ENCODE measurements around the gene GIGYF2. TPM values are rescaled to one million over a fixed set of nuclear protein-coding genes. Genes with fewer than 3 reads are reported as not detected.

The GIGYF2 gene
- polyA plus RNA-seq, 1 donor from 2014 or later: 52.6 TPM

DNA sequence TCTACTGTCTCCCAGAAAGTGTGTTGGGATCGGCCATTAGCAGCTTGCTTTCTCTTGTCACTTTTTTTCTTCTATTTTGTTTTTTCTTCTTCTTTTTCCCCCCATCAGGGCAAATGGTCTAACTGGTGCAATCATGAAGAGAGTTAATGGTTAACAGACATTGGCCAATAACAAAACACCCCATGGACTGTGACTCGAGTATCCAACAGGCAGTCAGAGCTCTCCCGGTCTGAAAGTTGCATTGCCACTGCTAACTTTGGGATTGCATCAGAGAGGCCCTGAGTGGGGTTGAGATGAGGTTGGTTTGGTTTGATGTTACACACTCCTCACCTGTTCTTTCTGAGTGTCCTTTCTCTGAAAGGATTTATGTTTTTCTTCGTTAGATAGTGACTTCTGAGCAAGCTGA, 160.0 kb downstream of the GIGYF2 start:
- Histone ChIP-seq H4K20me1 (ENCODE audit: insufficient read depth) (no peaks in the 10 kb centered on the region), H3K4me2 (ENCODE audit: low read length) (no peak overlapping the region), H3F3A (ENCODE audit: insufficient read depth, low read length, poor library complexity, severe bottlenecking) (no peaks in the 10 kb centered on the region), H3K36me3 (ENCODE audit: insufficient read depth, low read length) (peaks cover 11% of the 10 kb centered on the region), H3K9me3 (ENCODE audit: low read length) (no peaks in the 10 kb centered on the region), H3K79me2 (replicated peaks; ENCODE audit: insufficient read depth, low read length) (no peaks in the 10 kb centered on the region), H2AFZ (ENCODE audit: low read depth, low read length) (no peak overlapping the region), H3K9me2 (ENCODE audit: insufficient read depth, low read length) (no peaks in the 10 kb centered on the region), H3K27me3 (ENCODE audit: insufficient read depth, low read depth, low read length) (no peaks in the 10 kb centered on the region), H3K9ac (ENCODE audit: low read length) (no peak overlapping the region), H3K27ac (ENCODE audit: low read length) (no peak overlapping the region), H3K4me3 (ENCODE audit: low read length) (no peak overlapping the region)
- TF ChIP-seq, protein P1, sequence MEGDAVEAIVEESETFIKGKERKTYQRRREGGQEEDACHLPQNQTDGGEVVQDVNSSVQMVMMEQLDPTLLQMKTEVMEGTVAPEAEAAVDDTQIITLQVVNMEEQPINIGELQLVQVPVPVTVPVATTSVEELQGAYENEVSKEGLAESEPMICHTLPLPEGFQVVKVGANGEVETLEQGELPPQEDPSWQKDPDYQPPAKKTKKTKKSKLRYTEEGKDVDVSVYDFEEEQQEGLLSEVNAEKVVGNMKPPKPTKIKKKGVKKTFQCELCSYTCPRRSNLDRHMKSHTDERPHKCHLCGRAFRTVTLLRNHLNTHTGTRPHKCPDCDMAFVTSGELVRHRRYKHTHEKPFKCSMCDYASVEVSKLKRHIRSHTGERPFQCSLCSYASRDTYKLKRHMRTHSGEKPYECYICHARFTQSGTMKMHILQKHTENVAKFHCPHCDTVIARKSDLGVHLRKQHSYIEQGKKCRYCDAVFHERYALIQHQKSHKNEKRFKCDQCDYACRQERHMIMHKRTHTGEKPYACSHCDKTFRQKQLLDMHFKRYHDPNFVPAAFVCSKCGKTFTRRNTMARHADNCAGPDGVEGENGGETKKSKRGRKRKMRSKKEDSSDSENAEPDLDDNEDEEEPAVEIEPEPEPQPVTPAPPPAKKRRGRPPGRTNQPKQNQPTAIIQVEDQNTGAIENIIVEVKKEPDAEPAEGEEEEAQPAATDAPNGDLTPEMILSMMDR (IDR thresholded peaks at IDR 0.05; ENCODE audit: poor library complexity, severe bottlenecking): no peak
- TF ChIP-seq EP300 (conservative IDR thresholded peaks at IDR 0.05; ENCODE audit: poor library complexity, severe bottlenecking) (no peak), TAF1 (IDR thresholded peaks at IDR 0.05; ENCODE audit: low read depth) (no peak), RAD21 (conservative IDR thresholded peaks at IDR 0.05) (no peak), EZH2 (IDR thresholded peaks at IDR 0.05; ENCODE audit: borderline replicate concordance, insufficient read depth, low read length, poor library complexity, severe bottlenecking) (no peak), MXI1 (conservative IDR thresholded peaks at IDR 0.05; ENCODE audit: poor library complexity, severe bottlenecking) (no peak), SMC3 (conservative IDR thresholded peaks at IDR 0.05; ENCODE audit: poor library complexity) (no peak), REST (IDR thresholded peaks at IDR 0.05; ENCODE audit: borderline replicate concordance) (no peak), POLR2AphosphoS5 (IDR thresholded peaks at IDR 0.05) (no peak)

DNA sequence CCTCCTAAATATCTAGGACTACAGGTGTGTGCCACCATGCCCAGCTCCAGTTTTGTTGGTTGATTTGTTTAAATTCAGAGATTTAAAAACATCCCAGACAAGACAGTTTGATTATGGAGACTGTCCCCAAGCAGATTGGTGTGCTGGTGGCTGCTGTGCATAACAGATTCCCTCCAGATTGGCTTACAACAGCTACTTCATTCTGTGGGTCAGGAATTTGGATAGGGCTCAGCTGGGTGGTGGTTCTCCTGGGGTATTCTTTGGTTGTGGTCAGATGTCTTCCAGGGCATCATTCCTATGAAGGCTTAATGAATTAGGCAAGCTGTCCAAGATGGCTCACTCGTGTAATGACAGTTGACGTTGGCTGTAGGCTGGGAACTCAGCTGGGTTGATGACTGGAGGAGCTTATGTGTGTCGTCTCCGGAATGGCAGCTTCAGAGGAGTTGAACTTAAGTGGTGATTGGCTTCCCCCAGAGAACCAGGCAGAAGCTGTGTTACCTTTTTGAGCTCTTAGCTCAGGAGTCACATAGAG, 162.3 kb downstream of the GIGYF2 start:
- H3K4me2 ChIP-seq (ENCODE audit: low read length): no peak overlapping the region
- H2AFZ ChIP-seq (ENCODE audit: low read depth, low read length): no peak overlapping the region
- no peaks in the 10 kb centered on the region for H3K9me3 ChIP-seq (ENCODE audit: low read length)
- no peaks in the 10 kb centered on the region for H4K20me1 ChIP-seq (ENCODE audit: insufficient read depth)
- H3F3A ChIP-seq (ENCODE audit: insufficient read depth, low read length, poor library complexity, severe bottlenecking): no peaks in the 10 kb centered on the region
- TF ChIP-seq TAF1 (IDR thresholded peaks at IDR 0.05; ENCODE audit: low read depth) (no peak), EP300 (conservative IDR thresholded peaks at IDR 0.05; ENCODE audit: poor library complexity, severe bottlenecking) (no peak), EZH2 (IDR thresholded peaks at IDR 0.05; ENCODE audit: borderline replicate concordance, insufficient read depth, low read length, poor library complexity, severe bottlenecking) (no peak), POLR2AphosphoS5 (IDR thresholded peaks at IDR 0.05) (no peak), SMC3 (conservative IDR thresholded peaks at IDR 0.05; ENCODE audit: poor library complexity) (no peak), REST (IDR thresholded peaks at IDR 0.05; ENCODE audit: borderline replicate concordance) (no peak), MXI1 (conservative IDR thresholded peaks at IDR 0.05; ENCODE audit: poor library complexity, severe bottlenecking) (no peak), RAD21 (conservative IDR thresholded peaks at IDR 0.05) (no peak)
- TF ChIP-seq, protein P1 (IDR thresholded peaks at IDR 0.05; ENCODE audit: poor library complexity, severe bottlenecking): no peak
- no peaks in the 10 kb centered on the region for H3K9me2 ChIP-seq (ENCODE audit: insufficient read depth, low read length)
- H3K36me3 ChIP-seq (ENCODE audit: insufficient read depth, low read length): peaks cover 11% of the 10 kb centered on the region
- H3K9ac ChIP-seq (ENCODE audit: low read length): no peak overlapping the region
- no peak overlapping the region for H3K4me3 ChIP-seq (ENCODE audit: low read length)
- no peaks in the 10 kb centered on the region for H3K79me2 ChIP-seq (replicated peaks; ENCODE audit: insufficient read depth, low read length)
- no peaks in the 10 kb centered on the region for H3K27me3 ChIP-seq (ENCODE audit: insufficient read depth, low read depth, low read length)
- H3K27ac ChIP-seq (ENCODE audit: low read length): no peak overlapping the region

Measured in neural cell (in vitro differentiated cells).